ENCODE results near the gene CDH11.

DNA sequence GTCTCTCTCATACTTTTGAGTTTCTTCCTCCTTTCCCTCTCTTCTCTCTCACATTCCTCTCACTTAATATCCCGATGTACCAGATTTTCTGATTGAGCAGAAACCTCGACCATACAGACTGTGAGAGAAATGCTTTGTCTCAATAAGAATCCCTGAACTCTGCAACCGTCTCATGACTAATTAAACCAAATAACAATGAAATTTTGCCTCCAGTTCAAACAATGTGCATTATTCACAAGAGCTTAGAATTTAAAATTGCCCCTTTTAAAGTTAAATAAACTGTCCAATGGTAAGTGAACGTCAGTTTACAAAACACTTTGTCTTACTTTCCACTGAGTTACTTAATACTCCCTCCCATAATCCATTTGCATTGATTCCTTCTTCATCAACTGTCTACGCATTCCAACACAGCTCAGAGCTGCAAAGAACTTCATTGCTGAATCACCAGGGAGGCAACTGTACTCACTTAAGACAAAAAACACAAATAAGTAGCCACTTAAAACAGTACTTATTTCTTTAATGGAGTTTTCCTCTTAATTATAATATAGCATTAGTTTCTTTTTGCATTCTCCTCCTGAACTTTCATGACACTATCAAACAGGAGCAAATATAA is 4.9 kb downstream of the CDH11 start:
- TF ChIP-seq POLR2AphosphoS5 (IDR thresholded peaks at IDR 0.05; ENCODE audit: low read depth, low read length) (no peak), CTCF (IDR thresholded peaks at IDR 0.05) (no peak), SIN3A (IDR thresholded peaks at IDR 0.05; ENCODE audit: borderline replicate concordance, insufficient read depth, low read depth, low read length) (no peak), TCF7L2 (IDR thresholded peaks at IDR 0.05; ENCODE audit: low read depth, low read length) (no peak)
- TF ChIP-seq, protein P1, sequence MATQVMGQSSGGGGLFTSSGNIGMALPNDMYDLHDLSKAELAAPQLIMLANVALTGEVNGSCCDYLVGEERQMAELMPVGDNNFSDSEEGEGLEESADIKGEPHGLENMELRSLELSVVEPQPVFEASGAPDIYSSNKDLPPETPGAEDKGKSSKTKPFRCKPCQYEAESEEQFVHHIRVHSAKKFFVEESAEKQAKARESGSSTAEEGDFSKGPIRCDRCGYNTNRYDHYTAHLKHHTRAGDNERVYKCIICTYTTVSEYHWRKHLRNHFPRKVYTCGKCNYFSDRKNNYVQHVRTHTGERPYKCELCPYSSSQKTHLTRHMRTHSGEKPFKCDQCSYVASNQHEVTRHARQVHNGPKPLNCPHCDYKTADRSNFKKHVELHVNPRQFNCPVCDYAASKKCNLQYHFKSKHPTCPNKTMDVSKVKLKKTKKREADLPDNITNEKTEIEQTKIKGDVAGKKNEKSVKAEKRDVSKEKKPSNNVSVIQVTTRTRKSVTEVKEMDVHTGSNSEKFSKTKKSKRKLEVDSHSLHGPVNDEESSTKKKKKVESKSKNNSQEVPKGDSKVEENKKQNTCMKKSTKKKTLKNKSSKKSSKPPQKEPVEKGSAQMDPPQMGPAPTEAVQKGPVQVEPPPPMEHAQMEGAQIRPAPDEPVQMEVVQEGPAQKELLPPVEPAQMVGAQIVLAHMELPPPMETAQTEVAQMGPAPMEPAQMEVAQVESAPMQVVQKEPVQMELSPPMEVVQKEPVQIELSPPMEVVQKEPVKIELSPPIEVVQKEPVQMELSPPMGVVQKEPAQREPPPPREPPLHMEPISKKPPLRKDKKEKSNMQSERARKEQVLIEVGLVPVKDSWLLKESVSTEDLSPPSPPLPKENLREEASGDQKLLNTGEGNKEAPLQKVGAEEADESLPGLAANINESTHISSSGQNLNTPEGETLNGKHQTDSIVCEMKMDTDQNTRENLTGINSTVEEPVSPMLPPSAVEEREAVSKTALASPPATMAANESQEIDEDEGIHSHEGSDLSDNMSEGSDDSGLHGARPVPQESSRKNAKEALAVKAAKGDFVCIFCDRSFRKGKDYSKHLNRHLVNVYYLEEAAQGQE (IDR thresholded peaks at IDR 0.05; ENCODE audit: insufficient read depth in 1 of 2, low read depth in 2 of 2, low read length in 1 of 2): no peak
